HFF-Myc (cell line): ENCODE measurements around the gene CDH23.

Experiments
- DNase-seq: peaks from one replicate; pipeline ENCODE4 v3.0.0-alpha.2; 2011; ENCODE audit warnings: low read depth; ENCODE audit errors: extremely low read depth
- H3K4me3 ChIP-seq: replicated peaks from 2 replicates; pipeline ENCODE4 v1.5.1; 2011; ENCODE audit warnings: low read depth, mild to moderate bottlenecking, control low read depth, low read length
- TF ChIP-seq, protein P1 (sequence below): IDR thresholded peaks from 2 replicates; pipeline ENCODE4 v1.5.1; 2012; ENCODE audit warnings: mild to moderate bottlenecking, low read depth, low read length, control low read depth; ENCODE audit errors: missing control alignments

Gene CDH23

GRCh38 chr10:71360735-71361134 is 36.0 kb upstream of the CDH23 start:
- no peak for DNase-seq
- H3K4me3 ChIP-seq, result no peak overlapping the region
- TF ChIP-seq, protein P1, sequence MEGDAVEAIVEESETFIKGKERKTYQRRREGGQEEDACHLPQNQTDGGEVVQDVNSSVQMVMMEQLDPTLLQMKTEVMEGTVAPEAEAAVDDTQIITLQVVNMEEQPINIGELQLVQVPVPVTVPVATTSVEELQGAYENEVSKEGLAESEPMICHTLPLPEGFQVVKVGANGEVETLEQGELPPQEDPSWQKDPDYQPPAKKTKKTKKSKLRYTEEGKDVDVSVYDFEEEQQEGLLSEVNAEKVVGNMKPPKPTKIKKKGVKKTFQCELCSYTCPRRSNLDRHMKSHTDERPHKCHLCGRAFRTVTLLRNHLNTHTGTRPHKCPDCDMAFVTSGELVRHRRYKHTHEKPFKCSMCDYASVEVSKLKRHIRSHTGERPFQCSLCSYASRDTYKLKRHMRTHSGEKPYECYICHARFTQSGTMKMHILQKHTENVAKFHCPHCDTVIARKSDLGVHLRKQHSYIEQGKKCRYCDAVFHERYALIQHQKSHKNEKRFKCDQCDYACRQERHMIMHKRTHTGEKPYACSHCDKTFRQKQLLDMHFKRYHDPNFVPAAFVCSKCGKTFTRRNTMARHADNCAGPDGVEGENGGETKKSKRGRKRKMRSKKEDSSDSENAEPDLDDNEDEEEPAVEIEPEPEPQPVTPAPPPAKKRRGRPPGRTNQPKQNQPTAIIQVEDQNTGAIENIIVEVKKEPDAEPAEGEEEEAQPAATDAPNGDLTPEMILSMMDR, result no peak

DNA sequence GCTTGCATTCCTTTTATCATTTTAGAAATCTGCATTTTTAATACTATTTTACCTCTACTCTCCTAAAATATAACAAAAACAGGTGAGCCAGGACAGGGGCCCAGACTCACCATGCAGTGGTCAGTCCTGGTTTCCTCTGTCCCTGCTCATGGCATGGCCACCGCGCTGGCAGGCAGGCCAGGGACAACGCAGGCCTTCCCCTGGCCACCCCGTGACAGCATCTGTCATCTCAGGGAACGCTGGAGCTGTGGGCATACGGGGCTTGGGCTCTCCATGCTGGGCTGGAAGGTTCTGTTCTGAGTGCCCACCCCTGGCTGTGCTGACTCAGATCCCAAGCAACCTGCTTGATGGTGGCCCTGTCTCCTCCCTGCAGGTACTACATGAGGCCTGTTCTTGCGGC is 35.1 kb upstream of the CDH23 start:
- H3K4me3 ChIP-seq, result no peak overlapping the region
- TF ChIP-seq, protein P1, result no peak
- no peak for DNase-seq

DNA sequence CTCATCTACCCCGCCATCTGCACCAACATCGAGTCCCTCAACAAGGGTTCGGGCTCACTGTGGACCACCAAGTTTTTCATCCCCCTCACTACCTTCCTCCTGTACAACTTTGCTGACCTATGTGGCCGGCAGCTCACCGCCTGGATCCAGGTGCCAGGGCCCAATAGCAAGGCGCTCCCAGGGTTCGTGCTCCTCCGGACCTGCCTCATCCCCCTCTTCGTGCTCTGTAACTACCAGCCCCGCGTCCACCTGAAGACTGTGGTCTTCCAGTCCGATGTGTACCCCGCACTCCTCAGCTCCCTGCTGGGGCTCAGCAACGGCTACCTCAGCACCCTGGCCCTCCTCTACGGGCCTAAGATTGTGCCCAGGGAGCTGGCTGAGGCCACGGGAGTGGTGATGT is 34.6 kb upstream of the CDH23 start:
- no peak overlapping the region for H3K4me3 ChIP-seq
- DNase-seq, result no peak
- TF ChIP-seq, protein P1, result no peak

DNA sequence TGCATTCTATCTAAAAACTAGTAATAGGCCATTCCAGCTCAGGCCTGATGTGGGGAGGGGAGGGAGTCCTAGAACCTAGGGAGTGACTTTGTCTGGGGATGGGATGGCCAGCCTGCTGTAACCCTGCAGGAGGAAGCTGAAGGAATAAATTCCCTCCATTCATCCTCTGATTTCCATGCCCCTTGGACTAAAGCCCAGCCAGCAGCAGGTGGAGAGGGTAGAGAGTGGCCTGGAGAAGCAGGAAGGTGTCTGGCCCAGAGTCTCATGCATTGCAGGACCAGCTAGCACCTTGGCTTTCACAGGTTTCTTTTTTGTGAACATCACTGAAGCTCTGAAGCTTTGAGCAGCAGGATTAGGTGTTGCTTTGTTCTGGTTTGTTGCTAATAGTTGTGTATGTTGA is 32.8 kb upstream of the CDH23 start:
- TF ChIP-seq, protein P1, result no peak
- H3K4me3 ChIP-seq, result no peak overlapping the region
- no peak for DNase-seq

DNA sequence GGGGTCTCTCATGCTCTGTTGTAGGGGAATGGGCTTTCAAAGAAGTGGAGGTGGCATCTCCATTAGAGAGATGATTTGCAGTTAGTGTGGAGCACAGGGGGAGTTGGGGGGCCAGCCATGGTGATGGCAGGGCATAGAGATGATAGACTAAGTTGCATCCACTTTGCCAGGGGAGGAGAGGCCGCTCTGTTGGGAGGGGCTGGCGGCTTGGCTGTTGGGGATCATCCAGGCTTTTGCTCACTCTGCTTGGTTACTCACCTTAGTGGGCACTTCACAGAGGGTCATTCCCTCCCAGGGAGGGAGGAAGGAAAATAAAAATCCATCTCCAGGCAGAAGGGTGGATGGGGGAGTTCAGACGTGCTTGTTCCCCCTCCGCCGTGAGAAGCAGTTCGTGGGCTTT is 31.4 kb upstream of the CDH23 start:
- H3K4me3 ChIP-seq, result no peak overlapping the region
- DNase-seq, result no peak
- TF ChIP-seq, protein P1, result no peak

DNA sequence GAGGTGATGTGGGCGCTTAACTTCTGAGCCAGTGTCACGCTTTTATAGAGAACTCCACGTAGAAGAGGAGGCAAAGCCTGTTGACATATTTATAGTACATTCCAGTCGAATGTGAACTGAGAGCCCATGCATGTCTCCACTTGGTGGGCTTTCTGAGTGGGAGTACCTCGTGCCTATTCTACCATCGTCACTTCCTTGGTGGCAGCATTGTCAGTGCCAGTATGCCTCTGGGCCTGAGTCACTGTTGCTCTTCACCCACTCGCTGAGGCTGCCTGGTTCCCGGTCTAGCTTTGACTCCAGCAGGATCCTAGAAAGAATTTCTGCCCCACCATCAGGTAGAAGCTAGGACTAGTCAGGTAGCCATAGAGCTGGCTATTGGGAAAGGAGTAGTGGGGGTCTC is 30.0 kb upstream of the CDH23 start:
- no peak for DNase-seq
- no peak overlapping the region for H3K4me3 ChIP-seq
- TF ChIP-seq, protein P1, result no peak

GRCh38 chr10:71367271-71367670 is 29.4 kb upstream of the CDH23 start:
- DNase-seq, result no peak
- H3K4me3 ChIP-seq, result no peak overlapping the region
- TF ChIP-seq, protein P1, result no peak
